WTC11 (cell line): Measurements from ENCODE around the gene UBASH3A. TPM values are rescaled to one million over a fixed set of nuclear protein-coding genes. Genes with fewer than 3 reads are reported as not detected.

Source experiments
- ATAC-seq: fragments of 200-7000 bp; cut with Tn5 transposase; 2 replicates; pipeline ENCODE4 v1.10.0; 2021; ENCODE audit warnings: mild to moderate bottlenecking, moderate library complexity
- CTCF ChIA-PET: fragments of 300-600 bp; sonication (Branson Sonifier 250); formaldehyde crosslinking; loops from one replicate; lab custom pipeline; 2021; ENCODE audit warnings: antibody characterized with exemption; lab: Charles Lee
- POLR2A ChIA-PET: fragments of 350-600 bp; sonication (Branson Sonifier 250); formaldehyde crosslinking; loops from one replicate; lab custom pipeline; 2021; ENCODE audit warnings: antibody characterized with exemption; lab: Charles Lee
- DNase-seq: peaks from one replicate; pipeline ENCODE4 v3.0.0; 2021; ENCODE audit warnings: low spot score
- H3K27ac Mint-ChIP-seq: 2 replicates; pipeline ENCODE4 v1.8.0; 2021; ENCODE audit warnings: mixed read lengths
- H3K27me3 Mint-ChIP-seq: 2 replicates; pipeline ENCODE4 v1.8.0; 2021; ENCODE audit warnings: low read depth, mild to moderate bottlenecking, moderate library complexity, mixed read lengths
- H3K36me3 Mint-ChIP-seq: 2 replicates; pipeline ENCODE4 v1.8.0; 2021; ENCODE audit warnings: mixed read lengths
- H3K4me1 Mint-ChIP-seq: 2 replicates; pipeline ENCODE4 v1.8.0; 2022; ENCODE audit warnings: mixed read lengths
- H3K4me3 Mint-ChIP-seq: 2 replicates; pipeline ENCODE4 v1.8.0; 2021; ENCODE audit warnings: mild to moderate bottlenecking, moderate library complexity, mixed read lengths
- H3K9me3 Mint-ChIP-seq: 2 replicates; pipeline ENCODE4 v1.8.0; 2021; ENCODE audit warnings: mixed read lengths
- ATF1 ChIP-seq: sonication (generic); formaldehyde crosslinking; IDR thresholded peaks from 2 replicates; pipeline ENCODE4 v1.8.1; 2023; ENCODE audit warnings: mild to moderate bottlenecking, moderate library complexity, missing genetic modification reagents
- ELF4 ChIP-seq: sonication (generic); formaldehyde crosslinking; IDR thresholded peaks from 2 replicates; pipeline ENCODE4 v1.8.1; 2022; ENCODE audit warnings: low read depth, mild to moderate bottlenecking, moderate library complexity, missing genetic modification reagents
- EMX1 ChIP-seq: fragments of 250-450 bp; sonication (Bioruptor Pico); IDR thresholded peaks from 2 replicates; pipeline ENCODE4 v1.8.0; 2021; ENCODE audit warnings: mild to moderate bottlenecking
- ESRRA ChIP-seq: sonication (generic); formaldehyde crosslinking; IDR thresholded peaks from 2 replicates; pipeline ENCODE4 v1.8.1; 2022; ENCODE audit warnings: mild to moderate bottlenecking, missing genetic modification reagents, borderline replicate concordance
- FOXJ3 ChIP-seq: sonication (generic); formaldehyde crosslinking; IDR thresholded peaks from 2 replicates; pipeline ENCODE4 v1.9.0; 2021; ENCODE audit warnings: missing genetic modification reagents, mild to moderate bottlenecking, borderline replicate concordance
- JAZF1 ChIP-seq: fragments of 250-450 bp; sonication (Bioruptor Pico); IDR thresholded peaks from 2 replicates; pipeline ENCODE4 v1.9.0; 2021; ENCODE audit warnings: moderate library complexity, mild to moderate bottlenecking, inconsistent platforms
- MXD4 ChIP-seq: fragments of 250-450 bp; sonication (Bioruptor Pico); IDR thresholded peaks from 2 replicates; pipeline ENCODE4 v1.8.0; 2021; ENCODE audit warnings: mild to moderate bottlenecking, moderate library complexity, borderline replicate concordance
- MYBL2 ChIP-seq: sonication (generic); formaldehyde crosslinking; IDR thresholded peaks from 2 replicates; pipeline ENCODE4 v1.8.1; 2023; ENCODE audit warnings: mild to moderate bottlenecking, moderate library complexity, missing genetic modification reagents
- PRRX2 ChIP-seq: fragments of 250-450 bp; sonication (Bioruptor Pico); IDR thresholded peaks from 2 replicates; pipeline ENCODE4 v1.8.0; 2021; ENCODE audit warnings: mild to moderate bottlenecking
- SMAD4 ChIP-seq: sonication (generic); formaldehyde crosslinking; IDR thresholded peaks from 2 replicates; pipeline ENCODE4 v1.8.0; 2022; ENCODE audit warnings: mild to moderate bottlenecking, missing genetic modification reagents
- SOX15 ChIP-seq: fragments of 250-450 bp; sonication (Bioruptor Pico); IDR thresholded peaks from 2 replicates; pipeline ENCODE4 v1.9.0; 2021; ENCODE audit warnings: mild to moderate bottlenecking
- SP1 ChIP-seq: sonication (generic); formaldehyde crosslinking; conservative IDR thresholded peaks from 2 replicates; pipeline ENCODE4 v1.8.1; 2022; ENCODE audit warnings: missing genetic modification reagents
- ZNF121 ChIP-seq: sonication (generic); formaldehyde crosslinking; IDR thresholded peaks from 2 replicates; pipeline ENCODE4 v1.8.0; 2023; ENCODE audit warnings: missing genetic modification reagents
- ZNF219 ChIP-seq: sonication (generic); formaldehyde crosslinking; IDR thresholded peaks from 2 replicates; pipeline ENCODE4 v1.8.0; 2023; ENCODE audit warnings: missing genetic modification reagents, mild to moderate bottlenecking, borderline replicate concordance
- ZNF396 ChIP-seq: fragments of 250-450 bp; sonication (Bioruptor Pico); IDR thresholded peaks from 2 replicates; pipeline ENCODE4 v1.8.0; 2021; ENCODE audit warnings: mild to moderate bottlenecking, moderate library complexity, borderline replicate concordance
- ZNF423 ChIP-seq: fragments of 250-450 bp; sonication (Bioruptor Pico); IDR thresholded peaks from 2 replicates; pipeline ENCODE4 v2.1.2; 2022; ENCODE audit warnings: mild to moderate bottlenecking, moderate library complexity
- total RNA-seq: library from RNA; stranded (reverse); gene quantifications from 3 replicates; pipeline ENCODE4 v1.2.3, GENCODE V29; 2021
- TF ChIP-seq, protein P1 (sequence below): sonication (generic); formaldehyde crosslinking; conservative IDR thresholded peaks from 2 replicates; pipeline ENCODE4 v1.8.1; 2022; ENCODE audit warnings: mild to moderate bottlenecking, missing genetic modification reagents
- TF ChIP-seq, protein P2 (sequence below): sonication (generic); formaldehyde crosslinking; IDR thresholded peaks from 2 replicates; pipeline ENCODE4 v1.8.1; 2022; ENCODE audit warnings: low read depth, missing genetic modification reagents, borderline replicate concordance
- TF ChIP-seq, protein P3 (sequence below): sonication (generic); formaldehyde crosslinking; IDR thresholded peaks from 2 replicates; pipeline ENCODE4 v1.8.0; 2022; ENCODE audit warnings: missing genetic modification reagents
- TF ChIP-seq, protein P4 (sequence below): sonication (generic); formaldehyde crosslinking; IDR thresholded peaks from 2 replicates; pipeline ENCODE4 v1.8.1; 2023; ENCODE audit warnings: mild to moderate bottlenecking, moderate library complexity, missing genetic modification reagents

Gene UBASH3A
- total RNA-seq, 1 experiment from 2014 or later = not detected

DNA sequence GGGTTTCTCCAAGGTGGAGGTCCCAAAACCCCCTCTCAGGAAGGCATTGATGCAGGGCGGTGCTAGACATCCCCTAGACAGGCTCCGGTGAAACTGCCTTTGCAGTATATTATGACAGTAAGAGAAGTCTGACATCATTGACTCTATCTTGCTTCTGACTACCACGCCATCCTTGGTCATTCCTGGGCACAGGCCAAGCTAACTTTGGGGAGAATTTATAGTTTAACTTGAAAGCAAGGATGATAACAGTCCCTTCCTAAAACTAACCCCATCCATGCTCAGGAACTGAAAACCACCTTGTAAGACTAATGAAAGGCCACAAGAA is 62.1 kb downstream of the UBASH3A start (continued):
- TF ChIP-seq, protein P1, sequence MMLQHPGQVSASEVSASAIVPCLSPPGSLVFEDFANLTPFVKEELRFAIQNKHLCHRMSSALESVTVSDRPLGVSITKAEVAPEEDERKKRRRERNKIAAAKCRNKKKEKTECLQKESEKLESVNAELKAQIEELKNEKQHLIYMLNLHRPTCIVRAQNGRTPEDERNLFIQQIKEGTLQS (CRISPR knock-in tag) = no peak
- TF ChIP-seq EMX1 (CRISPR knock-in tag) = no peak

DNA sequence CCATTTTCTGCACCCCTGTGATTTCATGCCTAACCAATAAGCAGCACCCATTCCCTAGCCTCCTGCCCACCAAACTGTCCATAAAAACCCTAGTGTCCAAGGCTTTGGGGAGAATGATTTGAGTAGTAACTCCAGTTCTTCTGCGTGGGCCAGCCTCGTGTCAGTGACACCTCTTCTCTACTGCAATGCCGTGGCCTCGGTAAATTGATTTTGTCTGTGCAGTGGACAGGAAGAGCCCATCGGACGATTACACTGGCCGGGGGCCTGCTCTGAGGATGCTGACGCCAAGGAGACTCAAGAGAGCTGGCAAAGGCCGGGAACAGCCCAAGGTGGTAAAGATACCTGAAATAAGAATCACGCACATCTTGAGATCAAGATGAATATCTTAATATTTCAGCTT is 63.0 kb downstream of the UBASH3A start:
- ATAC-seq = no peak
- H3K27ac Mint-ChIP-seq = no peak overlapping the region
- ChIA-PET CTCF (interaction anchor here (0.6 to 2.2 kb wide), 28 partner anchors 11 to 208 kb away, joined by 3 to 9 read pairs (median 4); partner anchors contain the start of gene RSPH1), POLR2A (no interaction called here)
- no peak for TF ChIP-seq ZNF121
- no peak for TF ChIP-seq ZNF219 (CRISPR knock-in tag)
- no peak for TF ChIP-seq MYBL2 (CRISPR knock-in tag)
- TF ChIP-seq ESRRA = no peak
- TF ChIP-seq, protein P2, sequence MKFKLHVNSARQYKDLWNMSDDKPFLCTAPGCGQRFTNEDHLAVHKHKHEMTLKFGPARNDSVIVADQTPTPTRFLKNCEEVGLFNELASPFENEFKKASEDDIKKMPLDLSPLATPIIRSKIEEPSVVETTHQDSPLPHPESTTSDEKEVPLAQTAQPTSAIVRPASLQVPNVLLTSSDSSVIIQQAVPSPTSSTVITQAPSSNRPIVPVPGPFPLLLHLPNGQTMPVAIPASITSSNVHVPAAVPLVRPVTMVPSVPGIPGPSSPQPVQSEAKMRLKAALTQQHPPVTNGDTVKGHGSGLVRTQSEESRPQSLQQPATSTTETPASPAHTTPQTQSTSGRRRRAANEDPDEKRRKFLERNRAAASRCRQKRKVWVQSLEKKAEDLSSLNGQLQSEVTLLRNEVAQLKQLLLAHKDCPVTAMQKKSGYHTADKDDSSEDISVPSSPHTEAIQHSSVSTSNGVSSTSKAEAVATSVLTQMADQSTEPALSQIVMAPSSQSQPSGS (CRISPR knock-in tag) = no peak
- TF ChIP-seq FOXJ3 (CRISPR knock-in tag) = no peak
- no peak for TF ChIP-seq ZNF423 (CRISPR knock-in tag)
- no peak for TF ChIP-seq SOX15 (CRISPR knock-in tag)
- TF ChIP-seq ELF4 (CRISPR knock-in tag) = no peak
- no peak for TF ChIP-seq SP1 (CRISPR knock-in tag)
- no peak for TF ChIP-seq PRRX2
- no peak for TF ChIP-seq JAZF1 (CRISPR knock-in tag)
- no peak for TF ChIP-seq MXD4 (CRISPR knock-in tag)
- TF ChIP-seq, protein P3, sequence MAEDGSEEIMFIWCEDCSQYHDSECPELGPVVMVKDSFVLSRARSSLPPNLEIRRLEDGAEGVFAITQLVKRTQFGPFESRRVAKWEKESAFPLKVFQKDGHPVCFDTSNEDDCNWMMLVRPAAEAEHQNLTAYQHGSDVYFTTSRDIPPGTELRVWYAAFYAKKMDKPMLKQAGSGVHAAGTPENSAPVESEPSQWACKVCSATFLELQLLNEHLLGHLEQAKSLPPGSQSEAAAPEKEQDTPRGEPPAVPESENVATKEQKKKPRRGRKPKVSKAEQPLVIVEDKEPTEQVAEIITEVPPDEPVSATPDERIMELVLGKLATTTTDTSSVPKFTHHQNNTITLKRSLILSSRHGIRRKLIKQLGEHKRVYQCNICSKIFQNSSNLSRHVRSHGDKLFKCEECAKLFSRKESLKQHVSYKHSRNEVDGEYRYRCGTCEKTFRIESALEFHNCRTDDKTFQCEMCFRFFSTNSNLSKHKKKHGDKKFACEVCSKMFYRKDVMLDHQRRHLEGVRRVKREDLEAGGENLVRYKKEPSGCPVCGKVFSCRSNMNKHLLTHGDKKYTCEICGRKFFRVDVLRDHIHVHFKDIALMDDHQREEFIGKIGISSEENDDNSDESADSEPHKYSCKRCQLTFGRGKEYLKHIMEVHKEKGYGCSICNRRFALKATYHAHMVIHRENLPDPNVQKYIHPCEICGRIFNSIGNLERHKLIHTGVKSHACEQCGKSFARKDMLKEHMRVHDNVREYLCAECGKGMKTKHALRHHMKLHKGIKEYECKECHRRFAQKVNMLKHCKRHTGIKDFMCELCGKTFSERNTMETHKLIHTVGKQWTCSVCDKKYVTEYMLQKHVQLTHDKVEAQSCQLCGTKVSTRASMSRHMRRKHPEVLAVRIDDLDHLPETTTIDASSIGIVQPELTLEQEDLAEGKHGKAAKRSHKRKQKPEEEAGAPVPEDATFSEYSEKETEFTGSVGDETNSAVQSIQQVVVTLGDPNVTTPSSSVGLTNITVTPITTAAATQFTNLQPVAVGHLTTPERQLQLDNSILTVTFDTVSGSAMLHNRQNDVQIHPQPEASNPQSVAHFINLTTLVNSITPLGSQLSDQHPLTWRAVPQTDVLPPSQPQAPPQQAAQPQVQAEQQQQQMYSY (CRISPR knock-in tag) = no peak
- TF ChIP-seq ATF1 (CRISPR knock-in tag) = no peak
- TF ChIP-seq, protein P4, sequence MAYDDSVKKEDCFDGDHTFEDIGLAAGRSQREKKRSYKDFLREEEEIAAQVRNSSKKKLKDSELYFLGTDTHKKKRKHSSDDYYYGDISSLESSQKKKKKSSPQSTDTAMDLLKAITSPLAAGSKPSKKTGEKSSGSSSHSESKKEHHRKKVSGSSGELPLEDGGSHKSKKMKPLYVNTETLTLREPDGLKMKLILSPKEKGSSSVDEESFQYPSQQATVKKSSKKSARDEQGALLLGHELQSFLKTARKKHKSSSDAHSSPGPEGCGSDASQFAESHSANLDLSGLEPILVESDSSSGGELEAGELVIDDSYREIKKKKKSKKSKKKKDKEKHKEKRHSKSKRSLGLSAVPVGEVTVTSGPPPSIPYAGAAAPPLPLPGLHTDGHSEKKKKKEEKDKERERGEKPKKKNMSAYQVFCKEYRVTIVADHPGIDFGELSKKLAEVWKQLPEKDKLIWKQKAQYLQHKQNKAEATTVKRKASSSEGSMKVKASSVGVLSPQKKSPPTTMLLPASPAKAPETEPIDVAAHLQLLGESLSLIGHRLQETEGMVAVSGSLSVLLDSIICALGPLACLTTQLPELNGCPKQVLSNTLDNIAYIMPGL = no peak
- no peak for TF ChIP-seq ZNF396
- no peak for TF ChIP-seq SMAD4 (CRISPR knock-in tag)
- peaks cover 5% of the 10 kb centered on the region for H3K9me3 Mint-ChIP-seq
- no peaks in the 10 kb centered on the region for H3K36me3 Mint-ChIP-seq
- no peak overlapping the region for H3K4me3 Mint-ChIP-seq
- peaks cover 54% of the 10 kb centered on the region for H3K4me1 Mint-ChIP-seq
- no peak for DNase-seq
- H3K27me3 Mint-ChIP-seq = peaks cover 1% of the 10 kb centered on the region
